ENCODE results near the gene ZNF530. TPM values are rescaled to one million over a fixed set of nuclear protein-coding genes. Genes with fewer than 3 reads are reported as not detected.

Gene ZNF530
- total RNA-seq, 1 donor: 4.7 TPM

DNA sequence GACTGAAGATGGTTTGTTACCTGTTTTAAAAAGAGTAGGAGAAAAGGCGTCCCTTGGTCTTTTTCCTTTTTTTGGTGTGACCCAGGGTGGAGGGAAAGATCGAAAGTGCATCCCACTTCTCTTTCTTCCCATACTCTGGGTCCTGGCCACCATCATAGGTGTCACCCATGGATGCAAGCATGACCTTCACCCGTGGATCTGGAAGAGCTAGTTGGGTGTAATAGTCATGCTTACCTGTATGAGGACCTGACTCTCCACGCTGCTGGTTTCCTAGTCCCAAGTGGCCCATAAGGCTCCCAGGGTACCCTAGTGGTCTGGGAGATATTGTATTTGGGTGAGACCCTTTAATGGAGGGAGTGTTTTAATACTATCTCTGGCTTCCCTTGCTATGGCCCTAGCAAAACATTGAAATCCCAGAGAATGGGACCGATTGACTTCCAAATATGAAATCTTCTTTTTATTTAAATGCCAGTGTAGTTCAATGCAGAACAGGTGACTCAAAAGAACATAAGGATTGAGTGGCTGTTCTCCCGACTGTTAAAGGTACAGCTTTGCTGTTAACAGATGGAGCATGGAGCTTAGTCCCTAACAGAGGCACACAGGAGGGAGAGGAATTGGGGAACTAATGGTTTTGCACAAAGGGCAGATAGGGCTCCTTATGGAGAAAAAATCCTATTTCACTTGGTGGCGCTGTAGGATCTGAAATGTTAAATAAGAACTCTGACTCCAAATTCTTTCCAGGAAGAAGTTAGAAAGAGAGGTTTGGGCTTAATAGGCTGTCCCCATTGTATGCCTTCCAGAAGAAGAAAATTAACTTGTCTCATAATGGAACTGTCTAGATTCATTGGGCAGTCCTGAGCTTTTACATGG is 33.1 kb upstream of the ZNF530 start:
- no peaks in the 10 kb centered on the region for H3K27me3 ChIP-seq (ENCODE audit: insufficient read depth, low read length)
- H3K27ac ChIP-seq (ENCODE audit: low read depth, low read length): no peak overlapping the region
- DNase-seq (ENCODE audit: insufficient read length, low spot score, missing footprints): no peak
- no peak overlapping the region for H2AFZ ChIP-seq (ENCODE audit: low read length)
- no peak overlapping the region for H3K4me3 ChIP-seq (ENCODE audit: insufficient read depth, low read length)
- no peaks in the 10 kb centered on the region for H4K20me1 ChIP-seq (ENCODE audit: insufficient read depth, low read length)
- no peaks in the 10 kb centered on the region for H3K4me1 ChIP-seq (ENCODE audit: insufficient read depth, low read length)
- H3K4me2 ChIP-seq (ENCODE audit: insufficient read depth, low read length): no peak overlapping the region
- TF ChIP-seq, protein P1, sequence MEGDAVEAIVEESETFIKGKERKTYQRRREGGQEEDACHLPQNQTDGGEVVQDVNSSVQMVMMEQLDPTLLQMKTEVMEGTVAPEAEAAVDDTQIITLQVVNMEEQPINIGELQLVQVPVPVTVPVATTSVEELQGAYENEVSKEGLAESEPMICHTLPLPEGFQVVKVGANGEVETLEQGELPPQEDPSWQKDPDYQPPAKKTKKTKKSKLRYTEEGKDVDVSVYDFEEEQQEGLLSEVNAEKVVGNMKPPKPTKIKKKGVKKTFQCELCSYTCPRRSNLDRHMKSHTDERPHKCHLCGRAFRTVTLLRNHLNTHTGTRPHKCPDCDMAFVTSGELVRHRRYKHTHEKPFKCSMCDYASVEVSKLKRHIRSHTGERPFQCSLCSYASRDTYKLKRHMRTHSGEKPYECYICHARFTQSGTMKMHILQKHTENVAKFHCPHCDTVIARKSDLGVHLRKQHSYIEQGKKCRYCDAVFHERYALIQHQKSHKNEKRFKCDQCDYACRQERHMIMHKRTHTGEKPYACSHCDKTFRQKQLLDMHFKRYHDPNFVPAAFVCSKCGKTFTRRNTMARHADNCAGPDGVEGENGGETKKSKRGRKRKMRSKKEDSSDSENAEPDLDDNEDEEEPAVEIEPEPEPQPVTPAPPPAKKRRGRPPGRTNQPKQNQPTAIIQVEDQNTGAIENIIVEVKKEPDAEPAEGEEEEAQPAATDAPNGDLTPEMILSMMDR (IDR thresholded peaks at IDR 0.05; ENCODE audit: extremely low read depth, low read depth, low read length): no peak
- H3K79me2 ChIP-seq (ENCODE audit: insufficient read depth, low read length): no peaks in the 10 kb centered on the region
- H3K9me3 ChIP-seq (ENCODE audit: low read depth, low read length): peaks cover 33% of the 10 kb centered on the region
- H3K36me3 ChIP-seq (ENCODE audit: insufficient read depth, low read length): no peaks in the 10 kb centered on the region

DNA sequence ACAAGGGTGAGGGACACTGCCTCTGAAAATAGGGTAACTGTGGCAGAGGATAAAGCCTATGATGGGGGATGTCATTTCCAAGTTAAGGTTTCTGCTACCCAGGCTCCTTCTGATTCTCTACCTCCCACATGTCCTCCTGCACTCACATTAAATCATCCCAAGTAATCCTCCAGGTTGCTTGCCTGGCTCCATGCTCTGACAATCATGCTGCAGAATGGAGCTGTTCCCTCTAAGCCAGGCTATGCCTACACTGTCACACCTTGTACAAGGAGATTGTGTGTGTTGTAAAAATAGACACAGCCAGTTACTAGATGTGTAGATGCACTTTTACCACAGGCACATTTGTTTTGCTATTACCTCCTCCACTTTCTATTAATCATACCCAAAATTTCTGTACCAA is 29.0 kb upstream of the ZNF530 start:
- Histone ChIP-seq H3K4me1 (ENCODE audit: insufficient read depth, low read length) (no peaks in the 10 kb centered on the region), H4K20me1 (ENCODE audit: insufficient read depth, low read length) (no peaks in the 10 kb centered on the region), H3K4me3 (ENCODE audit: insufficient read depth, low read length) (no peak overlapping the region), H3K27me3 (ENCODE audit: insufficient read depth, low read length) (no peaks in the 10 kb centered on the region), H3K27ac (ENCODE audit: low read depth, low read length) (no peak overlapping the region), H3K4me2 (ENCODE audit: insufficient read depth, low read length) (no peak overlapping the region), H3K9me3 (ENCODE audit: low read depth, low read length) (peaks cover 64% of the 10 kb centered on the region), H2AFZ (ENCODE audit: low read length) (no peak overlapping the region), H3K79me2 (ENCODE audit: insufficient read depth, low read length) (peaks cover 3% of the 10 kb centered on the region), H3K36me3 (ENCODE audit: insufficient read depth, low read length) (peaks cover 37% of the 10 kb centered on the region)
- TF ChIP-seq, protein P1 (IDR thresholded peaks at IDR 0.05; ENCODE audit: extremely low read depth, low read depth, low read length): no peak
- no peak for DNase-seq (ENCODE audit: insufficient read length, low spot score, missing footprints)

DNA sequence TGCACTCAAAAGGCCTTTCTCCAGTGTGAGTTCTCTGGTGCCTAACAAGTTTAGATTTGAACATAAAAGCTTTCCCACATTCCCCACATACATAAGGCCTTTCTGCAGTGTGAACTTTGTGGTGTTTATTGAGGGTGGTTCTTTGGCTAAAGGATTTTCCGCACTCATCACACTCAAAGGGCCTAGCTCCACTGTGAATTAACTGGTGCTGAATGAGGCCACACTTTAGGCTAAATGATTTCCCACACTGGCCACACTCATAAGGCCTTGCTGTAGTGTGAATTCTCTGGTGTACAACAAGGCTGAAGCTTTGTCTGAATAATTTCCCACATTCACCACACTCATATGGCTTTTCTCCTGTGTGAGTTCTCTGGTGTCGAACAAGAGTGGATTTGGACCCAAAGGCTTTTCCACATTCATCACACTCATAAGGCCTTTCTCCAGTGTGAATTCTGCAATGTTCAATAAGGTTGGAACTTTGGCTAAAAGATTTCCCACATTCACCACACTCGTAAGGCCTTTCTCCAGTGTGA is 27.2 kb upstream of the ZNF530 start:
- TF ChIP-seq, protein P1 (IDR thresholded peaks at IDR 0.05; ENCODE audit: extremely low read depth, low read depth, low read length): no peak
- Histone ChIP-seq H3K4me1 (ENCODE audit: insufficient read depth, low read length) (no peaks in the 10 kb centered on the region), H3K27me3 (ENCODE audit: insufficient read depth, low read length) (no peaks in the 10 kb centered on the region), H4K20me1 (ENCODE audit: insufficient read depth, low read length) (no peaks in the 10 kb centered on the region), H2AFZ (ENCODE audit: low read length) (no peak overlapping the region), H3K27ac (ENCODE audit: low read depth, low read length) (no peak overlapping the region), H3K9me3 (ENCODE audit: low read depth, low read length) (peaks cover 65% of the 10 kb centered on the region), H3K79me2 (ENCODE audit: insufficient read depth, low read length) (peaks cover 20% of the 10 kb centered on the region), H3K4me3 (ENCODE audit: insufficient read depth, low read length) (no peak overlapping the region), H3K4me2 (ENCODE audit: insufficient read depth, low read length) (no peak overlapping the region), H3K36me3 (ENCODE audit: insufficient read depth, low read length) (peaks cover 49% of the 10 kb centered on the region)
- peak; percentile 38 for DNase-seq (ENCODE audit: insufficient read length, low spot score, missing footprints)

DNA sequence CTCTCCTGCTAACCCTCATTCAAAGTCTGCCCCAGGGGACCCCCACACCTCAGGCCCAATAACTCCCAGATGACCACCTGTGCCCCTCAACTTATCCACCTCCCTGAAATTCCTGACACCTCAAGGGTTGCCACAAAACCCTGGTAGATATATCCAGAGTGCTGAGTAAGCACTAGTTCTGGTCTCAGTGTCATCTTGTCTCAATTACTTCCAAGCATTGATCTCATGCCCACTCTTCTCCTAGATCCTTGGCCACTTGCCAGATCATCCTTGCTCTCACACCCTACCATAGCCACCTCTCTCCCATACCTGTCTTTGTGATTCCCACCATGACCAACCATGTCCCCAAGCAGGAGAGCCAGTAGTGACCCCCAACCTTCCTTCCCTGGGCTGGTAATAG is 23.0 kb upstream of the ZNF530 start:
- H3K27me3 ChIP-seq (ENCODE audit: insufficient read depth, low read length): no peaks in the 10 kb centered on the region
- no peaks in the 10 kb centered on the region for H4K20me1 ChIP-seq (ENCODE audit: insufficient read depth, low read length)
- peaks cover 9% of the 10 kb centered on the region for H3K4me1 ChIP-seq (ENCODE audit: insufficient read depth, low read length)
- no peak overlapping the region for H3K4me2 ChIP-seq (ENCODE audit: insufficient read depth, low read length)
- TF ChIP-seq, protein P1 (IDR thresholded peaks at IDR 0.05; ENCODE audit: extremely low read depth, low read depth, low read length): no peak
- H2AFZ ChIP-seq (ENCODE audit: low read length): no peak overlapping the region
- H3K27ac ChIP-seq (ENCODE audit: low read depth, low read length): no peak overlapping the region
- no peak overlapping the region for H3K4me3 ChIP-seq (ENCODE audit: insufficient read depth, low read length)
- peaks cover 46% of the 10 kb centered on the region for H3K9me3 ChIP-seq (ENCODE audit: low read depth, low read length)
- H3K36me3 ChIP-seq (ENCODE audit: insufficient read depth, low read length): peaks cover 49% of the 10 kb centered on the region
- peaks cover 32% of the 10 kb centered on the region for H3K79me2 ChIP-seq (ENCODE audit: insufficient read depth, low read length)
- DNase-seq (ENCODE audit: insufficient read length, low spot score, missing footprints): no peak

Measured in osteoblast (primary cell).